Ovary (tissue), 9 donors: Measurements from ENCODE around the gene SORCS2. TPM values are rescaled to one million over a fixed set of nuclear protein-coding genes. Genes with fewer than 3 reads are reported as not detected.

Source experiments
- DNase-seq, 5 donors: peaks; one replicate each; pipeline ENCODE4 v3.0.0-alpha.2; 2019 to 2020
- H3K27ac ChIP-seq, 2 donors: fragments of 200-600 bp; one replicate each; pipeline versions ENCODE4 v1.5.1 to v1.8.0; 2019 to 2022
- H3K27me3 ChIP-seq: fragments of 200-600 bp; one replicate; pipeline ENCODE4 v1.8.0; 2022
- H3K36me3 ChIP-seq: fragments of 200-600 bp; sonication (generic); one replicate; pipeline ENCODE4 v1.5.1; 2019
- H3K4me1 ChIP-seq: one replicate; pipeline ENCODE4 v1.8.1; 2013; ENCODE audit warnings: mild to moderate bottlenecking, moderate library complexity; ENCODE audit not compliant: insufficient read depth
- H3K4me3 ChIP-seq: fragments of 200-600 bp; sonication (generic); one replicate; pipeline ENCODE4 v1.5.1; 2017
- H3K9me3 ChIP-seq, 2 donors: fragments of 200-600 bp in 1 of 2; sonication (generic) in 1 of 2; one replicate each; pipeline versions ENCODE4 v1.5.1 to v1.8.1; 2013 to 2019; ENCODE audit warnings: mild to moderate bottlenecking in 1 of 2, moderate library complexity in 1 of 2
- CTCF ChIP-seq, 3 donors: fragments of 450-650 bp in 2 of 3; fragments of 200-600 bp in 1 of 3; IDR thresholded peaks; one replicate each; pipeline versions ENCODE4 v1.5.1 to v1.8.0; 2016 to 2022; ENCODE audit warnings: antibody characterized with exemption in 3 of 3, mild to moderate bottlenecking in 1 of 3
- EP300 ChIP-seq: sonication (generic); formaldehyde crosslinking; IDR thresholded peaks from one replicate; pipeline ENCODE4 v1.6.1; 2017; ENCODE audit warnings: antibody characterized with exemption
- POLR2A ChIP-seq: fragments of 450-650 bp; IDR thresholded peaks from one replicate; pipeline ENCODE4 v1.6.1; 2017; ENCODE audit warnings: antibody characterized with exemption, mild to moderate bottlenecking, moderate library complexity
- whole genome bisulfite sequencing, 3 donors: extraction: QIAGEN DNeasy Blood & Tissue Kit in 1 of 3; methylation state at CpG; one replicate each; pipeline versions ENCODE4 v1.1.5 to v1.1.7; 2013 to 2017; 5-methylcytosine and 5-hydroxymethylcytosine counted together
- intact Hi-C, 4 donors: fragments of 100-400 bp; cut with DNase I; formaldehyde crosslinking; loops; one replicate each; pipeline versions ENCODE4 v1.11.0 to v1.15.1; 2022 to 2023
- polyA plus RNA-seq, 2 donors: library from polyadenylated mRNA; stranded (reverse); fragments of 200-250 nt in 1 of 2; fragments of 350-450 nt in 1 of 2; fragmentation: Illumina TruSeq in 1 of 2; extraction: RNeasy Lipid Tissue Mini Kit (QIAGEN cat#74804) in 1 of 2; gene quantifications; one replicate each; pipeline ENCODE4 v1.2.3, GENCODE V29; 2013 to 2014
- total RNA-seq, 7 donors: library from RNA; depleted of rRNA in 2 of 7; stranded (reverse); fragments of >200 nt in 2 of 7; fragmentation: NEBNext Ultra II Directional in 3 of 7; extraction: Animal tissue kit (Norgen Biotek cat#: 25700) in 3 of 7; gene quantifications; one replicate each; pipeline versions ENCODE4 v1.1.0 to v1.2.4, GENCODE V29; 2016 to 2023
- donor health status: DM: no; HTN: no; CAD: no; lungs with moderate emphysema.
- donor health status: DM: no; HTN: no; CAD: no.
- donor health status: Bipolar disorder and iron deficiency.
- donor health status: DM: yes; HTN: yes; CAD: no.
- donor health status: DM: no; HTN: no; CAD: no.
- donor health status: DM: yes; HTN: yes; CAD: no.

The SORCS2 gene
- total and polyA plus RNA-seq, 9 donors, result 0.60 to 23.9 (median 7.1) TPM

GRCh38 chr4:7344636-7345155 is 152.4 kb downstream of the SORCS2 start:
- Histone ChIP-seq H3K4me1 (peaks cover 2% of the 10 kb centered on the region), H3K27me3 (no peaks in the 10 kb centered on the region), H3K36me3 (no peaks in the 10 kb centered on the region), H3K27ac (no peak overlapping the region), H3K9me3 (no peaks in the 10 kb centered on the region), H3K4me3 (no peak overlapping the region)
- TF ChIP-seq EP300 (no peak), POLR2A (no peak), CTCF (IDR thresholded peaks at IDR 0.05) (no peak)
- intact Hi-C loops, result no loop called here
- DNase-seq, result peak in 1 of 5 donors; percentile 38
- WGBS, 3 donors, result 47 to 55% (median 52%) methylated on average over 10 of the region's 10 CpGs

GRCh38 chr4:7347981-7348380 is 155.6 kb downstream of the SORCS2 start:
- Histone ChIP-seq H3K9me3 (no peaks in the 10 kb centered on the region), H3K27ac (no peak overlapping the region), H3K36me3 (no peaks in the 10 kb centered on the region), H3K4me3 (no peak overlapping the region), H3K4me1 (peaks cover 2% of the 10 kb centered on the region), H3K27me3 (no peaks in the 10 kb centered on the region)
- intact Hi-C loops, result no loop called here
- whole genome bisulfite sequencing, 3 donors, result 72 to 78% (median 74%) methylated on average over 7 of the region's 7 CpGs
- TF ChIP-seq CTCF (IDR thresholded peaks at IDR 0.05) (no peak), POLR2A (no peak), EP300 (no peak)
- DNase-seq, result no peak

GRCh38 chr4:7348946-7349900 is 156.9 kb downstream of the SORCS2 start:
- no peak for TF ChIP-seq POLR2A
- Histone ChIP-seq H3K4me3 (no peak overlapping the region), H3K4me1 (peaks cover 7% of the 10 kb centered on the region), H3K36me3 (no peaks in the 10 kb centered on the region), H3K27me3 (no peaks in the 10 kb centered on the region), H3K9me3 (no peaks in the 10 kb centered on the region), H3K27ac (no peak overlapping the region)
- DNase-seq, result peak in 1 of 5 donors; percentile 24
- intact Hi-C loops, result no loop called here
- WGBS, 3 donors, result 83 to 88% (median 88%) methylated on average over 15 to 18 of the region's 18 CpGs

GRCh38 chr4:7350396-7350795 is 158.1 kb downstream of the SORCS2 start:
- intact Hi-C loops, result no loop called here
- no peaks in the 10 kb centered on the region for H3K9me3 ChIP-seq
- peak in 1 of 5 donors; percentile 27 for DNase-seq
- no peak overlapping the region for H3K4me3 ChIP-seq
- no peaks in the 10 kb centered on the region for H3K27me3 ChIP-seq
- H3K4me1 ChIP-seq, result peaks cover 10% of the 10 kb centered on the region
- TF ChIP-seq EP300 (no peak), POLR2A (no peak), CTCF (IDR thresholded peaks at IDR 0.05) (no peak)
- 86 to 98% (median 86%) methylated on average over 6 of the region's 6 CpGs for WGBS, 3 donors
- H3K27ac ChIP-seq, result no peak overlapping the region
- H3K36me3 ChIP-seq, result no peaks in the 10 kb centered on the region

GRCh38 chr4:7351014-7351413 is 158.7 kb downstream of the SORCS2 start:
- no peaks in the 10 kb centered on the region for H3K36me3 ChIP-seq
- no peak overlapping the region for H3K4me3 ChIP-seq
- no peak for TF ChIP-seq POLR2A
- no peak for TF ChIP-seq EP300
- no peak for TF ChIP-seq CTCF (IDR thresholded peaks at IDR 0.05)
- 86 to 92% (median 92%) methylated on average over 12 of the region's 12 CpGs for WGBS, 3 donors
- DNase-seq, result no peak
- peaks cover 15% of the 10 kb centered on the region for H3K4me1 ChIP-seq
- H3K27ac ChIP-seq, result no peak overlapping the region
- H3K27me3 ChIP-seq, result no peaks in the 10 kb centered on the region
- no peaks in the 10 kb centered on the region for H3K9me3 ChIP-seq
- intact Hi-C loops, result no loop called here
